ENCODE measurements around the gene MAFG.

- no peak for TF ChIP-seq POLR2A (IDR thresholded peaks at IDR 0.05; ENCODE audit: insufficient read depth in 1 of 2, low read depth in 2 of 2, low read length in 2 of 2)
- TF ChIP-seq BRCA1 (CRISPR knock-in tag; IDR thresholded peaks at IDR 0.05) = no peak
- TF ChIP-seq NFATC3 (CRISPR knock-in tag; IDR thresholded peaks at IDR 0.05) = no peak
- no peak for TF ChIP-seq CHD4 (IDR thresholded peaks at IDR 0.05; ENCODE audit: borderline replicate concordance, low read length)
- TF ChIP-seq NFIB (CRISPR knock-in tag; IDR thresholded peaks at IDR 0.05; ENCODE audit: borderline replicate concordance) = no peak
- no peak for TF ChIP-seq RXRB (CRISPR knock-in tag; IDR thresholded peaks at IDR 0.05; ENCODE audit: borderline replicate concordance)
- TF ChIP-seq MEIS2 (CRISPR knock-in tag; IDR thresholded peaks at IDR 0.05) = no peak
Measured at GRCh38 chr17:81947189-81947588, 19.7 kb upstream of the MAFG start, which contains the start of gene MYADML2.

Measured in HepG2 (cell line).